GOT3 (cell line): ENCODE results near the gene RASA2.
A peak's percentile ranks its signal among the peaks of the same experiment; 100 is the strongest.

Source experiments
- DNase-seq: peaks from one replicate; lab custom pipeline; 2025; ENCODE audit warnings: mixed read lengths; lab: John Stamatoyannopoulos, UW

Gene RASA2

GRCh38 chr3:141486746-141487520 lies at the start of gene RASA2:
RASA2 (plus strand) TSS chr3:141487027; CDS start chr3:141487084, 57 bp downstream.
- peak; percentile 69 for DNase-seq

- no peak for DNase-seq
These were observed 47.2 kb upstream of the RASA2 start for GRCh38 chr3:141439589-141439988.

GRCh38 chr3:141440942-141441341 lies 45.9 kb upstream of the RASA2 start:
- no peak for DNase-seq

- DNase-seq: peak; percentile 26
These were observed 45.2 kb upstream of the RASA2 start for GRCh38 chr3:141441381-141442364.

- no peak for DNase-seq
These were observed 44.4 kb upstream of the RASA2 start for GRCh38 chr3:141442446-141442845.

- no peak for DNase-seq
These were observed 43.9 kb upstream of the RASA2 start for GRCh38 chr3:141442914-141443313.

- DNase-seq: no peak
These were observed 42.1 kb upstream of the RASA2 start for GRCh38 chr3:141444586-141445285.

GRCh38 chr3:141445990-141446389 lies 40.8 kb upstream of the RASA2 start:
- no peak for DNase-seq

GRCh38 chr3:141446737-141447136 lies 40.1 kb upstream of the RASA2 start:
- DNase-seq: no peak

- DNase-seq: no peak
These were observed 39.4 kb upstream of the RASA2 start for GRCh38 chr3:141447383-141447782.

GRCh38 chr3:141448606-141449220 lies 38.1 kb upstream of the RASA2 start:
- no peak for DNase-seq

- no peak for DNase-seq
These were observed 37.4 kb upstream of the RASA2 start for GRCh38 chr3:141449424-141449823.

- no peak for DNase-seq
These were observed 36.0 kb upstream of the RASA2 start for GRCh38 chr3:141450727-141451375.

GRCh38 chr3:141452045-141452444 lies 34.8 kb upstream of the RASA2 start:
- no peak for DNase-seq

GRCh38 chr3:141452773-141453172 lies 34.1 kb upstream of the RASA2 start:
- no peak for DNase-seq

- no peak for DNase-seq
These were observed 32.8 kb upstream of the RASA2 start for GRCh38 chr3:141454054-141454453.

GRCh38 chr3:141454906-141455602 lies 31.8 kb upstream of the RASA2 start:
- peak; percentile 11 for DNase-seq

- no peak for DNase-seq
These were observed 31.1 kb upstream of the RASA2 start for GRCh38 chr3:141455603-141456300.

- no peak for DNase-seq
These were observed 30.6 kb upstream of the RASA2 start for GRCh38 chr3:141456301-141456625.

- no peak for DNase-seq
These were observed 29.1 kb upstream of the RASA2 start for GRCh38 chr3:141457624-141458236.
